Stimulated activated CD4-positive, alpha-beta T cell treated with anti-CD3 and anti-CD28 coated beads, Interleukin-2, amount 100 ng/mL, for 24 hours (primary cell): Measurements from ENCODE around the gene SNRNP70.
A peak's percentile ranks its signal among the peaks of the same experiment; 100 is the strongest.
"Not testable (repeated sequence)": the region's sequence is repeated elsewhere in the genome, so short reads cannot be mapped to it uniquely, and the experiment has no call there.

Source experiments
- DNase-seq, 2 donors: peaks; one replicate each; pipeline ENCODE4 v3.0.0-alpha.2; 2020

Gene SNRNP70

DNA sequence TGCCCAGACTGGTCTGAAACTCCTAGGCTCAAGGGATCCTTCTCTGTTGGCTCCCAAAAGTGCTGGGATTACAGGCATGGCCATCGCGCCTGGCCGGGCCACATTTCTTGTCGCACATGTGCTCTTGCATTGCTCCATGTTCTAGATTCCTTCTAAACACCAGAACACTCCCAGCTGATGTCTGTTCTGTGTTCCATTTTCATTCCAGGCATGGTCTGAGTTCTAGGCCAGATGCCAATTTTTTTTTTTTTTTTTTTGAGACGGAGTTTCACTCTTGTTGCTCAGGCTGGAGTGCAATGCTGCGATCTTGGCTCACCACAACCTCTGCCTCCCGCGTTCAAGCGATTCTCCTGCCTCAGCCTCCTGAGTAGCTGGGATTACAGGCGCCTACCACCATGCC, 36.6 kb downstream of the SNRNP70 start:
- not testable (repeated sequence) for DNase-seq

DNA sequence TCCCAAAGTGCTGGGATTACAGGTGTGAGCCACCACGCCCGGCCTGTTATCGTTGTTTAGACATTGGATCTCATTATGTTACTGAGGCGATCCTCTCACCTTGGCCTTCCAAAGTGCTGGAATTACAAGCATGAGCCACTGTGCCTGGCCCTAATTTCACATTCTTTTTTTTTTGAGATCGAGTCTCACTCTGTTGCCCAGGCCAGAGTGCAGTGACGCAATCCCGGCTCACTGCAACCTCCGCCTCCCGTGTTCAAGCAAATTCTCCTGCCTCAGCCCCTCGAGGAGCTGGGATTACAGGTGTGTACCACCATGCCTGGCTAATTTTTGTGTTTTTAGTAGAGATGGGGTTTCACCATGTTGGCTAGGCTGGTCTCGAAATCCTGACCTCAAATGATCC, 38.0 kb downstream of the SNRNP70 start:
- DNase-seq = not testable (repeated sequence)

DNA sequence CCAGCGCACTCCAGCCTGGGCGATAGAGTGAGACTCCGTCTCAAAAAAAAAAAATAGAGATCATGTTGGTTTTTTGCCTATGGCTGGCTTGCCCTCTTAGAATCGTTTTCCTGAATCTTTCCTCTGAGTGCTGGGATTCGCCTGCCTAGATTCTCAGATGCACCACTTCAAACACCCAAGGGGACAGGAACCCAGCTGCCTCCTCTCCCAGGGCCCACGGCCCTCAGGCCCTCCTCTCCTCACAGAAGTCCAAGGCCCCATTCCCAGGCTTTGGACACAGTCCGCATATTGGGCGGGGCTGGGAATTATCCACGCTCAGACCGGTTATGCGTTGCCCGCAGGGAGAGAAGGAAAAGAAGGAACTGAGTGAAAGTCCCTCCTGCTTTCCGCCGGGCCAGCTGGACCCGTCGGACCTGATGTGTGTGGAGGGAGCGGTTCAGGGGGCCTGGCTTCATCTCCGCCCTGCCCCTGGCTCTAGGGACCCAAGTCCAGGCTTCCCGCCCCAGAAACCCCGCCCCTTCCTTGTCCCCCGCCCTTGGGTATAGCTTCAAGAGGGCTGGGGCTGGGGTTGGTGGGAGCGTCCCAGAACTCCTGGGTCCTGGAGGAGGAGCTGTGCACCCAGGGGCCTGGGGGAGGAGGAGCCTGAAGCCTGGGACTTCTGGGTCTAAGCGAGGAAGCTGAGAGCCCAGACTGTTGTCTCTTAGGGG, 39.9 kb downstream of the SNRNP70 start:
- no peak for DNase-seq

DNA sequence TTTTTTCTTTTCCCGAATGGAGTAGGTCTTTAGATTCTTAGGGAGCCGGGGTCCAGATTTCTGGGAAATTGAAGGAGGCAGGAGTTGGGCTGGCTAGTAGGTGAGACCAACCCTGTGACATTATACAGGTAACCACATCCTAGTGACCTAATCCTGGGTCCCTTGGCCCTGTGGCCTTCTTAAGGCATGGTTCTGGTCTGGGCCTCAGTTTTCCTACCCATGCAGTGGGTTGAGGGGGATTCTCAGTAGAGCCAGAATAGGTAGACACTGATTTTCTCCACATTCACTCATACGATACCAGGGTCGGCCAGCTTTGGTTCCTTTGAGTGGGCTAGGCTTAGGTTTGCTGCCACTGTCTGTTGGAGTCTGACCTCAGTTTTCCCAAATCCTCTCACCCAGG, 41.3 kb downstream of the SNRNP70 start:
- DNase-seq = no peak

DNA sequence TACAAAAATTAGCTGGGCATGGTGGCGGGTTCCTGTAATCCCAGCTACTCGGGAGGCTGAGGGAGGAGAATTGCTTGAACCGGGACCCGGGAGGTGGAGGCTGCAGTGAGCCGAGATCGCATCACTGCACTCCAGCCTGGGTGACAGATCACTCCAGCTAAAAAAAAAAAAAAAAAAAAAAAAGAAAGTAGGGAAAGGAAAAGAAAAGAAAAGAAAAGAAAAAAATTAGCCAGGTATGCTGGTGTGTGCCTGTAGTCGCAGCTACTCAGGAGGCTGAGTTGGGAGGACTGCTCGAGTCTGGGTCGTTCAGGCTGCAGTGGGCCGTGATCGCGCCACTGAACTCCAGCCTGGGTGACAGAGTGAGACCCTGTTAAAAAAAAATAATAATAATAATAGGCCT, 42.0 kb downstream of the SNRNP70 start:
- DNase-seq = not testable (repeated sequence)

DNA sequence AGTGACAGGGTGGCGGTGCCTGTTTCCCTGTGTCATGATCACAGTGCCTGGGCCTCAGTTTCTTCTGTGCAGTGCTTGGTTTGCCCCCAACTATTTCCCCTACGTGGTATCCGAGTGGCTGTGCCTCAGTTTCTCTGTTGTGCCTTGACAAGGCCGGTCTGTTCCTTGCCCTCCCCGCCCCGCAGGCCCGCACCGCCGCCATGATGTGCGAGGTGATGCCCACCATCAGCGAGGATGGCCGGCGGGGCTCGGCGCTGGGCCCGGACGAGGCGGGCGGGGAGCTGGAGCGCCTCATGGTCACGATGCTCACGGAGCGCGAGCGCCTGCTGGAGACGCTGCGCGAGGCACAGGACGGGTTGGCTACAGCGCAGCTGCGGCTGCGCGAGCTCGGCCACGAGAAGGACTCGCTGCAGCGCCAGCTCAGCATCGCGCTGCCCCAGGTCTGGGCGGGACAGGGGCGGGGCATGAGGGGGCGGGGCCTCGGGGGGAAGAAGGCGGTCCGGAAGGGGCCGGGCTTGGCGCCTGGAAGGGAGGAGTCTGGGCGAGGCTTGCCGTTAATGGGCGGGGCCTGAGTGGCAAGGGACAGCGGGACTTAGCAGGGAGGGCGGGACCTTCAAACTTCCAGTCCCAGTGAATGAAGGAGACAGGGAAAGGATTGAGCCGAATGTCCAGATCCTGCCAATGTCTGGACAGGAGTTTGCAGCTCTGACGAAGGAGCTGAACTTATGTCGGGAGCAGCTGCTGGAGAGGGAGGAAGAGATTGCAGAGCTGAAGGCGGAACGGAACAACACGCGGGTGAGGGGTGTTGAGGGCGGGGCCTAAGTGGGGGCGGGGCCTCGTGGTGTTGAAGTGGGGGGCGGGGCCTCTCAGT, 42.7 kb downstream of the SNRNP70 start:
- peak; percentile 94 to 95 for DNase-seq

DNA sequence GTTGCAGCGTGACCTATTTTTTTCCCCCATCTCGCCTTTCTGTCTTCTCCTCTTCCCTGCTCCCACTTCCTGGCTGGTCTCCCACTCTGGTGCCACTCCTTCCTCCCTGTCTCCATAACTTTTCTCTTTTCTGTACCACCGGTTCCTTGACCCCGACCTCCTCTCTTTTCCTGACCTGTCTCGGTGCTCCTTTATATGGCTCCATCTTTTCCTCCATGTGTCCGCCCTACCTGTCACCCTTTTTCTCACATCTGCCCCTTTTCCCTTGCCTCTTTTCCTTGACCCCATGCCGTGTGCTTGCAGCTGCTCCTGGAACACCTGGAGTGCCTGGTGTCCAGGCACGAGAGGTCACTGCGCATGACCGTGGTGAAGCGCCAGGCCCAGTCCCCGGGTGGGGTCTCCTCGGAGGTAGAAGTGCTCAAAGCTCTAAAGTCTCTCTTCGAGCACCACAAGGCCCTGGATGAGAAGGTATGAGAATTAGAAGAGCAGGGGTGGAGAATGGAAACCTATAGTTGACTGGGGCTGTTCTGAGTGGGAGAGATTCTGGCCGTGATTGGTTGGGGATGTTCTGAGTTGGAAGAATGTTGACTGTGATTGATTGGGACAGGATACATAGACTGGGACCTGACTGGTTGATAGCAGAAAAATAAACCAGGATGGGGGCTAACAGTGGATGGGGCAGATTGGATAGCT, 43.4 kb downstream of the SNRNP70 start:
- no peak for DNase-seq

DNA sequence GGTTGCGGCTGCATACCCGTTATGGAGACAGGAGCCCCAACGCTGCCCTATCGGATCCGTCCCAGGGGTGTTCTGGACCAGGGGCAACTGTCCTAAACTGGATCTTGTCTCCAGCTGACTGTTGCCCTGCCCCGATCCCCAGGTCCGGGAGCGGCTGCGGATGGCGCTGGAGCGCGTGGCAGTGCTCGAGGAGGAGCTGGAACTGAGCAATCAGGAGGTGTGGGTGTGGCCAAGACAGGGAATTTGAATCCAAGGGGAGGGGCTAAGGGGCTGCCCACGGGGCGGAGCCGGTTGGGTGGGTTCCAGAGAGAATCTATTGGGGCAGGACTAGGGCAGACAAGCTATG, 44.0 kb downstream of the SNRNP70 start:
- DNase-seq = no peak

DNA sequence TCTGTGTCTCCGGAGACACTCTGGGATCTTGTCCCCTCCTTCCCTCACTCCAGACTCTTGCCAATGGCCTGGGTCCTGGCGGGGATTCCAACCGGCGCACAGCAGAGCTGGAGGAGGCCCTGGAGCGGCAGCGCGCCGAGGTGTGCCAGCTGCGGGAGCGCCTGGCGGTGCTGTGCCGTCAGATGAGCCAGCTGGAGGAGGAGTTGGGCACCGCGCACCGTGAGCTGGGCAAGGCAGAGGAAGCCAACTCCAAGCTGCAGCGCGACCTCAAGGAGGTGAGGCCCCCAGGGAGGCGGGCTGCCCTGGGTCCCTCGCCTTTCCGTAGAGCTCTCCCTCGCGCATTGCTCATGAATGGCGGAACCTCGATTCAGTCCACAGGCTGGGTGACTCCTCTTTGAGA, 45.1 kb downstream of the SNRNP70 start:
- DNase-seq = no peak

DNA sequence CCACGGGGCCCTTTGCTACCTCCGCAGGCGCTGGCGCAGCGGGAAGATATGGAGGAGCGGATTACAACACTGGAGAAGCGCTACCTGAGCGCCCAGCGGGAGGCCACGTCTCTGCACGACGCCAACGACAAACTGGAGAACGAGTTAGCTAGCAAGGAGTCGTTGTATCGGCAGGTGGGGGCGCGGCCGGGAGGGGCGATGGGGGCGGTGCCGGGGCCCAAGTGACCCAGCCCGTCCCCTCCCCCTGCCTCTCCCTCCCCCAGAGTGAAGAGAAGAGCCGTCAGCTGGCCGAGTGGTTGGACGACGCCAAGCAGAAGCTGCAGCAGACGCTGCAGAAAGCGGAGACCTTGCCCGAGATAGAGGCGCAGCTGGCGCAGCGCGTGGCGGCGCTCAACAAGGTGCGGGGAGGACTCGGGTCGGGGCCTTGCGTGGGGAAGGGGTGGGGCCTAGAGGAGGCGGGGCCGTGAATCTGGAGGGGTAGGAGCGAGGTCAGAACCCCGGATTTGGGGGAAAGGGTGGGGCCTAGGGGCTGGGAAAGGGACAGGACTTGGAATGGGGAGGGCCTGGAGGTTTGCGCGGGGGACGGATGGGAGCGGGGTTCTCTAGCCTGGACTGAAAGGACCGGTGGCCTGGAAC, 47.8 kb downstream of the SNRNP70 start:
- peak in 1 of 2 donors; percentile 39 for DNase-seq

DNA sequence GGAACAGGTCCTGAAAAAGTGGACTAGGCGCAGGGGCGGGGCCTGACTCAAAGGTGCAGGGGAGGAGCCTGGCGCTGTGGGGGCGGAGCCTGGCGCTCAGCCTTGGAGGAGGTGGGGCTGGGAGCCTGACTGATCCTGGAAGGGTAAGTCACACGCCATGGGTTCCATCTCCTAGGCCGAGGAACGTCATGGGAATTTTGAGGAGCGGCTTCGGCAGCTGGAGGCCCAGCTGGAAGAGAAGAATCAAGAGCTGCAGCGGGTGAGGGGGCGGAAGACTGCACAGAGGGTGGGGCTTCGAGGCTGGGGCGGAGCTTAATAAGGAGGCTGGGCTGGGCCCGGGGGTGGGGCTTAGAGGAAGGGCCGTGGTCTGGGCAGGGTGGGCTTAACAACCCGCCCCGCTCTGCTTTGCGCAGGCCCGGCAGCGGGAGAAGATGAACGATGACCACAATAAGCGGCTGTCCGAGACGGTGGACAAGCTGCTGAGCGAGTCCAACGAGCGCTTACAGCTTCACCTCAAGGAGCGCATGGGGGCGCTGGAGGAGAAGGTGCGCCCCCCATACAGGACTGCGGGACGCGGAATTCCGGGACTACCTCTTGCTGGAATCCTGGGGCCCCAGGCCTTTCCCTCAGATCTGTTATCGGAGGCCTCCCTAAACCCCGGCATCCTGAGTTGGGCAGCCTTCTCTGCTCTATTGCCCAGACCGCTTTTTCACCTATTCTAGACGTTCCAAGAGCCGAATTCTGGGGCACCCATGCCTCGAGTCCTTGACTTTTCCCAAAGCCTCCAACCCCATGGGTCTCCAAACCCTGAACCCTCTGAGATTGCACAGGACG, 48.6 kb downstream of the SNRNP70 start:
- peak; percentile 57 to 69 for DNase-seq

DNA sequence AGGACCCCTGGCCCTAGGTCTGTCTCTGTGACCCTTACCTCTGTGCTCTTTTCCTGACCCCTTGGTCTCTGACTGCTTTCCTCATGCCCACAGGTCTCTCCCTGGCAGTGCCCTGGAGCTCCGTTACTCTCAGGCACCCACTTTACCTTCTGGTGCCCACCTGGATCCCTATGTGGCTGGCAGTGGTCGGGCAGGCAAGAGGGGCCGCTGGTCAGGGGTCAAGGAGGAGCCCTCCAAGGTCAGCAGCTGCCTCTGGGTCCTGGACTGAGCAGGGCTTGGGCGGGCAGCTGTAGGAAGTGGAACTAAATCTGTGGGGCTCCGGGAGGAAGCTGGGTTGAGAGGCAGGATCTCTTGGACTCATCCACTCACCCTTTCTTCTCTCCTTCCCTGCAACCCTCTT, 50.4 kb downstream of the SNRNP70 start:
- no peak for DNase-seq

DNA sequence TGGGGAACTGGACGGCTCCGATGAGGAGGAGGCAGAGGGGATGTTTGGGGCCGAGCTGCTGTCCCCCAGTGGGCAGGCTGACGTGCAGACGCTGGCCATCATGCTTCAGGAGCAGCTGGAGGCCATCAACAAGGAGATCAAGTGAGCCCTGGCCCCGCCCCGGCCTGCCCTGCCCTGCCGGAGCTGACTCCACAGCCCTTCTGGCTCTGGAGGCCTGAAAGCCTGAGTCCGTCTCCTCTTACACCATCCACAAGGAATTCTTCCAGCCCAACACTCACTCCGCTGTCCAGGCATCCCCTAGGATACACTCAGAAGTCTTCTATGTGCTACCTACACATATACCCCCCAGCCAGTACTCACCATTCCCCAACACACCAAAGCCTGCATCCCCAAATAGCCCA, 51.5 kb downstream of the SNRNP70 start:
- DNase-seq = no peak

DNA sequence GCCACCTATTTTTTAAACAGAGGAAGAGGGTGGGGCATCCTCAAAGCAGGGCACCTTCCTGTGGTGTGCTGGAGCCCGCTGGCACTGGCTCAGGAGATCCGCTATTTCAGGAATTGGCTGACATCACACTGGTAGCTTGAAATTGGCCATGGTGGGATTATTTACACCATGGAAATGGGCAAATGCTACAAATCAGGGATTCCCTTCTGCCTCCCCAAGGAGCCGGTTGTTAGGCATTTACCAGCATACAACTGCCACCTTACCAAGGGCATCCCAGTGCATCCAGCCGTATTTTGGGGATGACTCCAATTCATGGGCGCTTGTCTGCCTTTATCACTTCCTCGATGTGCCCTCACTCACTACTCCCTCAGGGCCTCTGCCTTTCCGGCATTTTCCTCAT, 55.7 kb downstream of the SNRNP70 start:
- DNase-seq = no peak

DNA sequence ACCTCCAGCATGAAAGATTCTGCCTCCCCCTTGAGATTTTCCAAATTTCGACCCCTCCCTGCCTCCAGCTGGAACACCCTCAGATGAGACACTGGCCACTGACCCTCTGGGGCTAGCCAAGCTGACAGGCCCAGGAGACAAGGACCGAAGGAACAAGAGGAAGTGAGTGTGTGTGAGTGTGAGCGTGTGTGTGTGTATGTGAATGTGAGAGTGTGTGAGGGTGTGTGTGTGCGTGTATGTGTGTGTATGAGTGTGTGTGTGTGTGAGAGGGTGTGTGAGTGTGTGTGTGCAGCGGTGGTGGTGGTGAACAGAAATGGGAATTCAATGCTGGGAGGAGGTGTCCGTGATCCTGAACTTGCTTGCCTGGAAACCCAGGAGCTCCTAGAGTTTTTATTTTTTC, 56.1 kb downstream of the SNRNP70 start:
- no peak for DNase-seq

DNA sequence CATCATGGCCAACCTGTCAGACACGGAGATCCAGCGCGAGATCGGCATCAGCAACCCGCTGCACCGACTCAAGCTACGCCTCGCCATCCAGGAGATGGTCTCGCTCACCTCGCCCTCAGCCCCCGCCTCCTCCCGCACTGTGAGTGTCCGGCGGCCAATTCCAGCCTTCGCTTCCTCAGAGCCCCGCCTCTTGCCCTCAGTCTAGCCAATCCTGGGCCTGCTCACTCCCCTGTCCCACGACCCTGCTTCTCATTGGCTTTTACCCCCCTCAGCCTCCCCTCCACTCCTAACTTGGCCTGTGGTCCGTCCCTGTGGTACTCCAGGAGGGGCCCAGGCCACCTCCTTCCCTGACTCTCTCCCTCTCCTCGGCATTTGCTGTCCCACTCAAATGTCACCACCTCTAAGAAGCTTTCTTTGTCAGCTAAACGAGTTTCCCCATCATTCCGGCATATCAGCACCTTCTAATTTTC, 57.6 kb downstream of the SNRNP70 start:
- DNase-seq = peak; percentile 73 to 79

DNA sequence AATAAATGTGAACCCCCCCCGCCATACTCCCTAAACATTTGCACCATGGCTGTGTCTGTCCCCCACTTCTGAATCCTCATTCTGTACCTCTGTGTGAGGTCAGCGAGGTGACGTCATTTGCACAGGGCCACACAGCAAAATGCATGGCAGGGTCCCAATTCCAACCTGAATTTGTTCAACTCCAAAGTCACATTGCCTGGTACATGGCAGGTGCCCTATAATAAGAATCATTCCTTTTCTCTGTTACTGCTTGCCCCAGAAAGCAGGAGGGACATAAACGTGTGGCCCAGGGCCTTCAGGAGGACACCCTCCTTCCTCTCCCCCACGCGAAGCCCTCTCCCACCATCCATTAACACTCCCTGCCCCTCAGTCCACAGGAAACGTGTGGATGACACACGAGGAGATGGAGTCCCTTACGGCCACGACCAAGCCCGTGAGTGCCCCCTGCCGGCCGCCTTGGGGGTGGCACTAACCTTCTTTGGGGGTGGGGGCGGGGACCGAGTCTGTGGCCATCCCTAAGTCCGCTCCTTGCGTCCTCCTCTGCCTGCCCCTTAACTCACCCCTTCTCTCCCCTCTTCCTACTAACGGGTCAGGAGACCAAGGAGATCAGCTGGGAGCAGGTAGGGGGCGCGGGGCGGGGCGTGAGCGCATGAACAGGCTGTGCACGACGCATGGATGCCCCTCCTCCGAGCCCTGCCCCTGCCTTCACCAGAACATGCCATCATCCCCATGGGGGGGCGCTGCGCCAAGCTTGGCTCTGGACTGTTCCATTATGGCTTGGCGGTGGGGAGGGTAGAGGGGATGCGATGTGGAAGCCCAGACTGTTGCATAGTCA, 60.5 kb downstream of the SNRNP70 start:
- DNase-seq = peak; percentile 87 to 88

DNA sequence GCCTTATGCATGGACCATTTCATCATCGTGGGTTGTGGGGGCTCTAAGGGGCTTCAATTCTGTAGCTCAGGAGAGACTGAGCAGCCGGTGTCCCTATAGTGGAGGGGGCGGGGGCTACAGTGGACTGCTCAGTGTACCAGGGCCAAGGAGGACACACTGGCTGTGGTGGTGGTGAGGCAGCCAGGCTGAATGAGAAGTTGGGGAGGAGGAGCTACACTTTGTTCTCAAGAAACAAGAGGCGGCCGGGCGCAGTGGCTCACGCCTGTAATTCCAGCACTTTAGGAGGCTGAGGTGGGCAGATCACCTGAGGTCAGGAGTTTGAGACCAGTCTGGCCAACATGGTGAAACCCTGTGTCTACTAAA, 61.1 kb downstream of the SNRNP70 start:
- DNase-seq = not testable (repeated sequence)

DNA sequence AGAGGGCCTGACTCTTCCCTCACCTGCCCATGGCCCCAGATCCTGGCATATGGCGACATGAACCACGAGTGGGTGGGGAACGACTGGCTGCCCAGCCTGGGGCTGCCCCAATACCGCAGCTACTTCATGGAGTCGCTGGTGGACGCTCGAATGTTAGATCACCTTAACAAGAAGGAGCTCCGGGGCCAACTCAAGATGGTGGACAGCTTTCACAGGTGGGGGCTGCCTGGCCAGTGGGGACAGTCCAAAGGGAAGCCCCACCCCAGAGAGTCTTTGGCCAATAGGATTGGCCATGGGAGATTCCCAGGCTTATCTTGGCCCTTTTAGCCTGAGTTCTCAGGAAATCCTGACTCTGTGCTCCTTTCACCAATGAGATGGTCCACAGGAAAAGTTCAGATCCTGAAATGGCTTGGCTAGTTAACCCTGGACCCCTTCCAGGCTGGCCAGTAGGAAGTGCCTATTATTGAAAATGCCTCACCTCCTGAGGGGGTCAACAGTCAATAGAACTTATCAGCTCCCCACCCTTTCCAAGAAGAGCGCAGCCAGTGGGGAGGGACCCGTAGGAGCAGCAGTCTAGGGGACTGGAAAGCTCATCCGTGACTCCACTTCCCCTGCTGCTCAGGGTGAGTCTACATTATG, 62.9 kb downstream of the SNRNP70 start:
- DNase-seq = no peak

DNA sequence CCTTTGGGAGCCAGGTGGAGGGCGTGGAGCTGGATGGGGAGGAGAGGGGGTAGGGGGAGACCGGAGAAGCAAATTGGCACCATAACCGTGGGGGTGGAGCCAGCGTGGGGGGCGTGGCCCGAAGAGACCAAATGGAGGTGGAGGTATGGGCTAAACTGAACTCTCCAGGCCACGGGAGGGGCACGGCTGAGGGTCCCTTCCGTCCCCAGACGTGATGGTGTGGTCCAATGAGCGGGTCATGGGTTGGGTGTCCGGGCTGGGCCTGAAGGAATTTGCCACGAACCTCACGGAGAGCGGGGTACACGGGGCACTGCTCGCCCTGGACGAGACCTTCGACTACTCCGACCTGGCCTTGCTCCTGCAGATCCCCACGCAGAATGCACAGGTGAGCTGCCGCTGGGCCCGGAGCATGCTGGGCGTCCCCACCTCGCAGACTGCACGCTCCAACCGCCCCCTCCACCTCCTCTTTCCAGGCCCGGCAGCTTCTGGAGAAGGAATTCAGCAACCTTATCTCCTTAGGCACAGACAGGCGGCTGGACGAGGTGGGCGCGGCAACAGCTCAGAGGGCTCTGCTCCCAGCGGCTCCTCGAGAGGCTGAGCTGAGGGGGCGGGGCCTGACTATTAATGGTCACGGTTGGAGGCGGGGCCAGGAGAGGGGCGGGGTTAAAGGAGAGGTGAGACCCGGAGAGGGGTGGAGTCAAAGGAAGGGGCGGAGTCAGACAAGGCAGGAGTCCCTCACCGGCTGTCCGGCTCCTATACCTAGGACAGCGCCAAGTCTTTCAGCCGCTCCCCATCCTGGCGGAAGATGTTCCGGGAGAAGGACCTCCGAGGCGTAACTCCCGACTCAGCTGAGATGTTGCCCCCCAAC, 63.8 kb downstream of the SNRNP70 start:
- peak; percentile 85 to 90 for DNase-seq
